ENCODE data around the gene CRELD2. TPM values are rescaled to one million over a fixed set of nuclear protein-coding genes. Genes with fewer than 3 reads are reported as not detected.
A peak's percentile ranks its signal among the peaks of the same experiment; 100 is the strongest.

The CRELD2 gene
- total and polyA plus RNA-seq, 2 of the 13 experiments (the other 11 are each of a cell fraction or from before 2014, with no cell fraction given): 17.2 to 44.7 TPM

- TF ChIP-seq ZBTB39 (CRISPR knock-in tag; IDR thresholded peaks at IDR 0.05) (0 out of 2 replicates have a peak, but pooled peaks have one; percentile 44), HMG20A (CRISPR knock-in tag; IDR thresholded peaks at IDR 0.05; ENCODE audit: borderline replicate concordance) (peak; percentile 58; the same call in 1 of the 2 replicates), RBFOX2 (IDR thresholded peaks at IDR 0.05; ENCODE audit: low read depth, low read length) (peak; percentile 87), FOXK2 (IDR thresholded peaks at IDR 0.05) (no peak), HDAC2 (CRISPR knock-in tag; IDR thresholded peaks at IDR 0.05) (peak; percentile 88), MAX (IDR thresholded peaks at IDR 0.05) (peak; percentile 99), RBM39 (IDR thresholded peaks at IDR 0.05; ENCODE audit: low read depth, low read length, poor library complexity, severe bottlenecking) (no peak), ZBTB34 (CRISPR knock-in tag; IDR thresholded peaks at IDR 0.05) (no peak), ZNF446 (CRISPR knock-in tag; IDR thresholded peaks at IDR 0.05) (no peak), CREB1 (IDR thresholded peaks at IDR 0.05) (peak; percentile 96), CREB1 (CRISPR knock-in tag; IDR thresholded peaks at IDR 0.05) (peak; percentile 95; the same call in 1 of the 2 replicates), ZBTB10 (CRISPR knock-in tag; IDR thresholded peaks at IDR 0.05; ENCODE audit: borderline replicate concordance) (peak; percentile 82; the same call in 1 of the 2 replicates), ZNF343 (CRISPR knock-in tag; IDR thresholded peaks at IDR 0.05) (no peak; the same call in 1 of the 2 replicates), ZNF775 (CRISPR knock-in tag; IDR thresholded peaks at IDR 0.05; ENCODE audit: borderline replicate concordance) (no peak), ZNF335 (CRISPR knock-in tag; IDR thresholded peaks at IDR 0.05) (no peak; the same call in 1 of the 2 replicates), FUBP1 (CRISPR knock-in tag; IDR thresholded peaks at IDR 0.05; ENCODE audit: borderline replicate concordance) (no peak), CEBPG (CRISPR knock-in tag; IDR thresholded peaks at IDR 0.05) (peak; percentile 18; the same call in 1 of the 2 replicates)
Measured at GRCh38 chr22:49970528-49971231, 52.2 kb downstream of the CRELD2 start (continued).

Data from HepG2 (cell line).